ENCODE results near the gene SORCS1. TPM values are rescaled to one million over a fixed set of nuclear protein-coding genes. Genes with fewer than 3 reads are reported as not detected.

SORCS1 gene
- total RNA-seq, 4 donors from 2014 or later, result 0.26 to 9.4 (median 3.8) TPM

GRCh38 chr10:107067843-107068242 lies 96.7 kb downstream of the SORCS1 start:
- no peaks in the 10 kb centered on the region for H3K4me1 ChIP-seq
- no peak overlapping the region for H3K4me3 ChIP-seq
- DNase-seq, result no peak
- intact Hi-C loops (cut with DNase I; ENCODE audit: low total_unique reads), result no loop called here
- H3K9me3 ChIP-seq, result no peaks in the 10 kb centered on the region
- TF ChIP-seq CTCF (IDR thresholded peaks at IDR 0.05) (no peak), POLR2A (IDR thresholded peaks at IDR 0.05) (no peak)
- no peak overlapping the region for H3K27ac ChIP-seq
- no peaks in the 10 kb centered on the region for H3K36me3 ChIP-seq
- H3K27me3 ChIP-seq, result no peaks in the 10 kb centered on the region

GRCh38 chr10:107064075-107064474 lies 100.4 kb downstream of the SORCS1 start:
- TF ChIP-seq POLR2A (IDR thresholded peaks at IDR 0.05) (no peak), CTCF (IDR thresholded peaks at IDR 0.05) (no peak)
- intact Hi-C loops (cut with DNase I; ENCODE audit: low total_unique reads), result no loop called here
- DNase-seq, result no peak
- Histone ChIP-seq H3K36me3 (no peaks in the 10 kb centered on the region), H3K4me3 (no peak overlapping the region), H3K4me1 (no peaks in the 10 kb centered on the region), H3K27me3 (no peaks in the 10 kb centered on the region), H3K9me3 (no peaks in the 10 kb centered on the region), H3K27ac (no peak overlapping the region)

GRCh38 chr10:107059872-107060271 lies 104.6 kb downstream of the SORCS1 start:
- H3K36me3 ChIP-seq, result no peaks in the 10 kb centered on the region
- no peak for TF ChIP-seq CTCF (IDR thresholded peaks at IDR 0.05)
- no peak for TF ChIP-seq POLR2A (IDR thresholded peaks at IDR 0.05)
- no peak overlapping the region for H3K27ac ChIP-seq
- H3K4me3 ChIP-seq, result no peak overlapping the region
- intact Hi-C loops (cut with DNase I; ENCODE audit: low total_unique reads), result loop anchor here (5.0 kb wide), 1 partner anchor 192 kb away; no protein-coding TSS in a partner anchor
- no peaks in the 10 kb centered on the region for H3K4me1 ChIP-seq
- H3K9me3 ChIP-seq, result no peaks in the 10 kb centered on the region
- no peaks in the 10 kb centered on the region for H3K27me3 ChIP-seq
- DNase-seq, result no peak

- Histone ChIP-seq H3K36me3 (no peaks in the 10 kb centered on the region), H3K4me1 (no peaks in the 10 kb centered on the region), H3K27me3 (no peaks in the 10 kb centered on the region), H3K4me3 (no peak overlapping the region), H3K27ac (no peak overlapping the region), H3K9me3 (no peaks in the 10 kb centered on the region)
- TF ChIP-seq CTCF (IDR thresholded peaks at IDR 0.05), result no peak
- no peak for TF ChIP-seq POLR2A (IDR thresholded peaks at IDR 0.05)
- intact Hi-C loops (cut with DNase I; ENCODE audit: low total_unique reads), result loop anchor here (5.0 kb wide), 1 partner anchor 193 kb away; no protein-coding TSS in a partner anchor
- no peak for DNase-seq
These were observed 105.3 kb downstream of the SORCS1 start for GRCh38 chr10:107059068-107059804.

- Histone ChIP-seq H3K9me3 (no peaks in the 10 kb centered on the region), H3K4me1 (no peaks in the 10 kb centered on the region), H3K36me3 (no peaks in the 10 kb centered on the region), H3K27me3 (no peaks in the 10 kb centered on the region), H3K4me3 (no peak overlapping the region), H3K27ac (no peak overlapping the region)
- intact Hi-C loops (cut with DNase I; ENCODE audit: low total_unique reads), result loop anchor here (5.0 kb wide), 1 partner anchor 194 kb away; no protein-coding TSS in a partner anchor
- no peak for TF ChIP-seq CTCF (IDR thresholded peaks at IDR 0.05)
- TF ChIP-seq POLR2A (IDR thresholded peaks at IDR 0.05), result no peak
- DNase-seq, result no peak
These were observed 106.2 kb downstream of the SORCS1 start for GRCh38 chr10:107058331-107058730.
